NCI-H2029 treated with DMSO at 0.1 percent for 48 hours (cell line): ENCODE data around the gene GPR84.

Experiments used
- DNase-seq: peaks from one replicate; lab custom pipeline; 2025; lab: John Stamatoyannopoulos, UW

GPR84 gene

DNA sequence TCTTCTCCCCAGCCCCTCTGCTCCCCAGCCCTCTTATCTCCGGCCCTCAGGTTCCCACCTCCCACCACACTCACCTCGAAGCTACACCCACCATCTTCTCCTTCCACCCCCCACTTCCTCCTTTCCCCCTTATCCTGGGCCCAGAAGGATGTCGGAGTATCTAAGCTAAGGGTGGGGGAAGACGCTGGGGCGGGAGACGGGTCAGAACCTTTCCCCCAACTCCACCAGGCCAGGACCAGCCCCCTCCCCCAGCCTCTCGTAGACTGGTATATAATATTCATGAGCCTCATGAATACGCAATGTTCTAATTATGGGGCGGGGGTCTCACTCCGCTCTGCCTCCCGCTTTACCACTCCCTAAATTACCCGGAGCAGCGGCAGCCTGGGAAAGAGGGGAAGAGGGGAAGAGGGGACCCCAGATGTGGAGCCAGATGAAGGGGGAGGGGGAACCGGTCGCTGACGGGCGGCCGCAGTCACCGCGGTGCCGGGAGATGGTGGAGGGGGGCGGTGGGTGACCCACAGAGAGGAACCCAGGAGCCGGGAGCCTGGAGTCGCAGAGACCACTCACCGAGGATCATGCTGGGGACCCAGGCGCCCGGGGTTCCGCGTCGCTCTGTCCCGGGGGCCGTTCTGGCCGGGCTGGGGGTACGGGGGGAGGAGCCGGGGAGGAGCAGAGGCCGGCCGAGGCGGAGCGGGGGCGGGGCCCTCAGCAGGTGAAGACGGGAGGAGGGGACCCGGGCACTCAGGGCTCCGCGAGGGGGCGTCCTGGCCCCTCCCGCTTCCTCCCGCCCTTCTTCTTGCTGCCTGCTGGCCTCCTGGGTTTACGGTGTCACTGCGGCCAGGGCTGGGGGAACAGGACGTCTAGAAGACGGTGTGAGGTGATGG, 26.6 kb upstream of the GPR84 start:
- no peak for DNase-seq

DNA sequence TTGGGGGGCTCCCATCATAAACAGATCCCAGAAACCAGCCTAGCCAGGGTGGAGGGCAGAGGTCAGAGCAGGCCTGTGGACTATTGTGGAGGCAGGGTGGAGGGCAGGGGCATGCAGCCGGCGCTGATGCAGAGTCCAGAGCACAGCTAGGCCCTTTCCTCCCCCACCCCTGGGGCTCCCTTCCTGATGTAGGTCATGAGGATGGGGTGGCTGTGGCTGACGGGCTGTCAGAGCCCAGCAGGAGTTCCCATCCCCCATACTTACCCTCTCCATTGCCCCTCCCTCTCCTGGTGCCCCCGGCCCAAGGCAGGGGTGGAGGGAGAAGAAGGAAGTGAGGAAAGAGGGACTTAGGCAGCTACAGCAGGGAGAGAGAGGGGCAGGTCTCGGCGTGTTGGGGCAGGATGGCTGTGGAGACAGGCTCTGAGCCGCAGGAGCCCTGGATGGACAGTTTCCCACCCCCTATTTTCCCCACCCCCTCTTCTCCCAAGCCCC, 25.9 kb upstream of the GPR84 start:
- no peak for DNase-seq

DNA sequence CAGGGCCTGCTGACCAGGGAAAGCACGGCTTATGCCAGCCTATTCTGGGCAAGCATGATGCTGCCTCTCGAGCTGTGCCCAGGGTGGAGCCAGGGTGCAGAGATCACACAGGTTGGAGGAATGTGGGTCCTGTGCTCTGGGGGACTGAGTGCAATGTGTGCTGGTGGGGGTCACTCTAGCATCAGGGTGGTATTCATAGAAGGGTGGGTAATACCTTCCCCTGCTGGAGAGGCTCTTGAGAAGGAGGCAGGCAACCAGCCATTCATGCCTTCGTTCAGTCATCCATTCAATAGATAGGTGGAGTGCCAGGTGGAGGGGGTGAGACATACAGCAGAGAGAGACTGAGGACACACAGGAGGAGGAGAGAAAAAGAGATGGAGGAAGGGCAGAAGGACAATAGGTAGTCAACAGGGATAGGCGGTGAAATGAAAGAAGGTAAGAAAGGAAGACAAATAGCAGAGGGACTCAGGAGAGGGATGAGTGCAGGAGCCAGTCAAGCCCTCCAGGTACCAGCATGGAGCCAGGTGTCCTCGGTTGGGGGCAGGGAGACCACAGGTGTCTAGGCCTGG, 25.4 kb upstream of the GPR84 start:
- no peak for DNase-seq

DNA sequence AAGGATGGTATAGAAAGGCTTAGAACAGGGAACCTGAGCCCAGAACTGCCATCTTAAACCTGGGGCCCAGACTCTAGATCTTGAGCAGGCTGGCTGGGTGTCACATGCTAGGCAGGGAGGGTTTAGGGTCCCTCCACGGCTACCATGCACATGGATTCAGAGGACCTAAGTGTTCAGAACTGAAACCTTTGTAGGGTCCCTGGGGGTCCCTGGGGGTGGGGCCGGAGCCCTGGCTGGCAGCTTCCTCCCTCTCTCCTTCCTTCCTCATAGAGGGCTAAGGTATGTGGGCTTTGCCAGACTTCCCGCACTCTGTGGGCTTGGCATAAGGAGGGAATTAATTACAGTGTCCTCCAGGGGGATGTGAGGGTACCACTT, 24.8 kb upstream of the GPR84 start:
- no peak for DNase-seq

DNA sequence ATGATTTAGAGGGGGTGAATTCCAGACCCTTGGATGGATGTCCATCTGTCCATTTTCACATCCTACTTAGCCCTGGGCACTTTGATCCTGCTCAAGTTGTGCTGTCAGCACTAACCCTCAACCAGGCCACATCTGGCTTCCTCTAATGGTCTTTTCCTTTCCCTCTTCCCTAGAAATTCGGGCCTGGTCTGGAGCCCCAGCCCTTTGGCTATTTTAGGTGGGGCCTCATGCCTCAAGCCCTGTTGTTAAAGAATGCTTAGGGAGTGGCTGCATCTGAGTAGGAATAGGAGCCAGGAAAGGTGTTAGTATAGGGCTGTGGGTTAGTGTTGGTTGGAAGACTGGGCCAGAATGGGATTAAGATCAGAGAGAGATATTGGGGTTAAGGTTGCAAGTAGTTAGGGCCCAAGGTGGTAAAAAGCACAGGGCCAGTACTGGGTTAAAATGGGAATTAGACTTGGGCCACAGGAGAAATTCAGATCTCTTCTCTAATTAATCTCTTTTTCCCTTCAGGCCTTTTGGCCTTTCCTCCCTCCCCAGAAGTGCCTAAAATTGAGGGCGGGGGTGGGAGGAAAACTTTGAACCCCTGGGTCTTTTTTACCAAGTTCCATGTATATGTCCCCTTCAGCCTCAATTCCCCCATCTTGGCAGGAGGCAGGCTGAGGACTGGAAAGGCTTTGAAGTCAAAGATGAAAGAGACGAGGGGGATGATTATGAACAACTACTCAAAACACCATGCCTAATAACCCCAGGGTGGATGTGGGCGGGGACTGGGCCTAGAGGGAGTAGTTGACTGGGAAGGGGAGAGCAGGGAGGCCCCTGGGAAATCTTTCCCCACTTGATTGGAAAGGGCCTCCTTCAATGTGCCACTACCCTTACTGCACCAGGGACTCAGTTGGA, 24.2 kb upstream of the GPR84 start:
- DNase-seq = no peak

DNA sequence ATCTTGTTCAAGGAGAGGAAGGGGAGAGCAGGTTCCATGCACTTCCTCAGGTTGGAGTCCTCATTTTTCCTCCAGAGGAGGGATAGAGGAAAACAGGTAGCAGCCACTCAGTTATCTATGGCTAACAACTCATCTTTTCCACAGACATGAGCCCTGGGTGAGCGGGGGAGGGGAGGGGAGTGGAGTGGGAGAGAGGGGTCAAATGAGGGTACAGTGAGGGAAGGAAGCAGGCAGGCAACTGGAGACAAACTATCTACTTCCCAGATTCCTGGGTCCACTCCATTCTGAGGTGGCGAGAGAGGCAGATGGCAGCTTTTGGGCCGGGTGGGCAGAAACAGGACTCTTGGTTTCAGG, 22.8 kb upstream of the GPR84 start:
- no peak for DNase-seq

DNA sequence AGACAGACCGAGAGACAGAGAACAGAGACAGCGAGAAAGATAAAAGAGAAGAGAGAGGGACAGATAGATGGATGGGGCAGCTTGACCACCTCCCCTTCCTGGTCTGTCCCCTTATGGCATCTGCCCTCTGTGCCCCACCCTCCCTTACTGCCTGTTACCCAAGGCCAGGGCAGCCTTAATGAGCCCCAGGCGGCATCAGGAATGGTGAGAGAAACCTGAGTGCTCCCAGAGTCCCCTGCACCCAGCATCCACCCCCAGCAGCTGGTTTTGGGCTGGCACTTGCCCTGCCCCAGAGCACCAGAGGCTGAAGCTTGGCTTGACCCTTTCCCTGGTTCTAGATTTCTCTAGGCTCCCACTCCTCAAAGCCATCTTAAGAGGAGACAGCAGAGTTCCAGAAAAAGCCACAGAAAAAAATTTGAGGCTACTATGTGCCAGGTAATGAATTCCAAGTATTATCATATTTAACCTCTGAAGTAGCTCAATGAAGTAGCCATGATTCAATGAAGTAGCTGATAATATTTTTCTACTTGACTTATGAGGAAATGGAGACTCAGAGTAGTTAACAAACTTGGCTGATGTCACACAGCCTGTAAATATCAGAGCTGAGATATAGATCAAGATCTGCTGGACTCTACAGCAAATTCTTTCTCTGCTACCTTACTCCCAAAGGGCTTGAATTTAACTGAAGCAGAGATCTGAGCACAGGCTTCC, 22.3 kb upstream of the GPR84 start:
- DNase-seq = no peak

DNA sequence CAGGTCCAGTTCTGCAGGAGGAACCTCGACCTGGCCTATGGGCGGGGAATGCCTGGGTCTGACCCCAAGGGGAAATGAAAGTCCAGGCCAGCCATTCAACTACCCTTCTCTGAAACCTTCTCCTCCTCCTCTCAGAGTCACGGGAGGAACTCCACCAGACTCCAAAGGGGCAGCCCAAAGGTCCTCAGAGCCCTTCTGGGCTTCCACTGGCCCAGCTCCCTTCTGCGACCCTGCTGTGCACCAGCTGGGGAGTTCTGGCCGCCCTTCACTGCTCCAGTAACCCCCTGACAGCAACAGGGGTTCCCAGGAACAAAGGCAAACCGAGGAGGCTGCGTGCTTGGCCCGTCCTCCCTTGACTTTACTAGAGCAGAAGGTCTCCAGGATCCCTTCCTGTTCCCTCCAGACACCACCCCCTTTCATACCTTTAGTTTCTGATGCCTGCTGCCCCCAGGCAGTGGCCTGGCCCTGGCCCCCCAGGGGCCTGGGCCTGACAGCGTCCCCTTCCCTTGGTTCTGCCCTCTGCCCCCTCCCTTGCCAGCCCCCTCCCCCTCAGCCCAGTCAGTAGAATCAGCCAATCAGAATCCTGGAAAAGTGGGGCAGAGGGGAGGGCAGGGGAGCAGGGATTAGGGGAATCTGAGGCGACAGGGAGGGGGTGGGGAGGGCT, 21.1 kb upstream of the GPR84 start:
- DNase-seq = no peak

DNA sequence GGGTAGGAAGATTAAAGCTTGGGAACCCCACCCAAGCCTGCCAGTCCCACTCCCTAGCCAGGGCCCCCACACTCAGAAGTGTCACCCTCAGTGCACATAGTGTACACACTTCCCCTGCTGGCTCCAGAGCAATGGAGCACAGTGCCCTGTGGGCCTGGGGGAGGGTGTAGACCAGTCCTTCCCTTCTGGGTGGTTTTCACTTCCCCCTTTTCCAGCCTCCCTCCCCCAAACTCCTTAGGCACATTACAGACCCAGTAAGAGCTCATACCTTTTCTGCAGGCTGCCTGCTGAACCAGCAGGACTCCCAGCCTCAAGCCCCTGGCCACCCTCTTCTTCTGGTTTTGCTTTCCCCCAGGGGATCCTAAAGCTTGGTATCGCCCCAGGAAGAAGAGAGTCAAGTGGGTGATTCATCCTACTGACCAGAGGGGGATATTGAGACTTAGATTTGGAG, 20.3 kb upstream of the GPR84 start, which contains the start of gene ZNF385A:
Gene ZNF385A (minus strand): TSS at position 143 of the 451 bp plus-strand sequence. CDS start 219 bp downstream, outside the sequence.
- DNase-seq = no peak

DNA sequence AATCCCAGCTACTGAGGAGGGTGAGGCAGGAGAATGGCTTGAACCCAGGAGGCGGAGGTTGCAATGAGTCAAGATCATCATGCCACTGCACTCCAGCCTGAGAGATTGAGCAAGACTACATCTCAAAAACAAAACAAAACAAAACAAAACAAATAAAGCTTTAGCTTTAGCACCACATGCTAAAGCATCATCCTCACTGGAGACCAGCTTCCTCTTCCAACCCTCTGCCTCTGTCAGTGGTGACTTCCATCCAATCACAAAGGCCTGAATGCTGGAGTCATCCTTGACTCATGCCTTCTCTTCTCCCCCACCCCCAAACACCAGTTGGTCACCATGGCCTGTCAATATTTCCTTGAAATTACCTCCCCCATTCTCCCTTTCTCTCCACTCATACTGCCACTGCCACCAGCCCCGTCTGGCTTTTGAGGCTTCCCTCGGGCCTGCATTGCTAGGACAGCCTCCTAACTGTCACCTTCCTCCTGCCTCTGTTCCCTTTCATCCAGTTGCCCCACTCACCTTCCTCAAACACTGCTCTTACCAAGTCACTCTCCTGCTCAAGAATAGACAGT, 18.8 kb upstream of the GPR84 start:
- DNase-seq = no peak

DNA sequence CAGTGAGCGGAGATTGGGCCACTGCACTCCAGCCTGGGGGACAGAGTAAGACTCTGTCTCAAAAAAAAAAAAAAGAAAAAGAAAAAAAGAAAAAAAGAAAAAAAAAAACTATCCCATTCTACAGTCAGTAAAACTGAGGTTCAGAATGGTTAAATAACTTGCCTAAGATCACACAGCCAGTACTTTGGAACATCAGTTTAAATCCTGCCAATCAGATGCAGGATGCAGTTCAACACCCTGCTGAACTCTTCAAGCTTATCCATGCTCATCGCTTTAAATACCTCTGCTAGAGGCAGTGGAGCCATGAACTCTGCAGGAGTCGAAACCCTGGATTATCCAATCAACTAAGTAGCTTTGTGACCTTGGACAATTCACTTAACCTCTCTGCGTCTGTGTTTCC, 16.9 kb upstream of the GPR84 start:
- DNase-seq = no peak

DNA sequence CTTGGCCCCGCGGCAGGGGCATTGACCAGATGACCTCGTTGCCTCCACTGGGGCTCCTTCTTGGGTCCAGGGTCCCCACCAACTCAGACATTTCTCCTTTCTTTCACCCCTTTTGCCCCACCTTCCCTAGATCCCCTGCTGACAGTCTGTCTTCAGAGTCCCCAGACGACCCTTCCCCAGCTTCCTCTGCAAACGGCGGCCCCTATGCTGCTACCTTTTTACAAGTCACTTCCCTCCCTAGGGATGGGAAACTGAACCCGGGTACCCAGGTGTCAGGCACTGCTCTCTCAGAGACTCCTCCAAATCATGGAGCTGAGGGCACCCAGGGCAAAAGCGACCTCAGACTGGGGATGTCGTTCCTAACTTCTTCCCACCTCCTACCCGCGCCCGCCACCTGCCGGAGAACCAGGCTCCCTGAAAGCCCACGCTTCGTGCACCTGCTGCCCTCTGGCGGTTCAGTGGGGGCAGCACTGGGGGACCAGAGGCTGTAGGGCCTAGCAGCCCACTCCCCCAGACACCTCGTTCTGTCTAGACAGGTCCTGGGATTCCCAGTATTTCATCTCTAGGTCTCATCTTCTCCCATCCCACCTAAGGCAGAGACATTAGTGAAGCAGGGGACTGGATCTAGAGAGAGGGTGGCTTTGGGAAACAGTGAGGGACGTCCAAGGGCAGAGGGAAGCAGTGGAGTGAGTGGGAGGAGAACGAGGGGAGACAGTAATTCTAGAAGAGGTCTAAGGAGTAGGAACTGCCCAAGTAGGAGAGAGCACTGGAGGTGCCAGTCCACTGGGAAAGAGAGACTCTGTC, 15.3 kb upstream of the GPR84 start:
- DNase-seq = peak; percentile 81

DNA sequence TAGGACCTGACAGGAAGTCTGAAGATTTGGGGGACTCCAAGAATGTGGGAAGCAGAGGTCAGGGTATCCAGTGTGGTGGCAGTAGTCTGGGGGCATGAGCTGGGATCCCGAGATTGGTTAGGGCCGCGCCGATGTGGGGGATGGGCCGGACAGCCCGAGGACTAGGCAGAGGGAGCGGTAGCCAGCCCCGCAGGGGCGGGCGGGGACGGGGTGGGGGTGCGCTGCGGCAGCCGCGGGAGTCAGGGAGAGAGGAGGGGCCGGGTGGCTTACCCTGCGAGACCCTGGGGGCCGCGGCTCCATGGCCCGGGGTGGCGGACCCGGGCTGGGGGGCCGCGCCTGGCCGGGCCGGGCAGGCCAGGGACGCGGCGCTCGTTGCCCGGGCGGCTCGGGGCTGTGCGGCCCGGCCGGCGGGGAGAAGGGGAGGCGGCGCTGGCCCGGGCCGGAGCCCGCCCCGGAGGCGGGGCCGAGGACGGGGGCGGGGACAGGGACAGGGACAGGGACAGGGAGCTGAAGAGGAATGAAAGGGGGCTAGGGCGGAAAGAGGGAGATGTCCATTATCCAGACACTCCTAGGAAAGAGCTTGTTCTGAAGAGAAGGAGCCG, 14.6 kb upstream of the GPR84 start:
- peak; percentile 52 for DNase-seq

DNA sequence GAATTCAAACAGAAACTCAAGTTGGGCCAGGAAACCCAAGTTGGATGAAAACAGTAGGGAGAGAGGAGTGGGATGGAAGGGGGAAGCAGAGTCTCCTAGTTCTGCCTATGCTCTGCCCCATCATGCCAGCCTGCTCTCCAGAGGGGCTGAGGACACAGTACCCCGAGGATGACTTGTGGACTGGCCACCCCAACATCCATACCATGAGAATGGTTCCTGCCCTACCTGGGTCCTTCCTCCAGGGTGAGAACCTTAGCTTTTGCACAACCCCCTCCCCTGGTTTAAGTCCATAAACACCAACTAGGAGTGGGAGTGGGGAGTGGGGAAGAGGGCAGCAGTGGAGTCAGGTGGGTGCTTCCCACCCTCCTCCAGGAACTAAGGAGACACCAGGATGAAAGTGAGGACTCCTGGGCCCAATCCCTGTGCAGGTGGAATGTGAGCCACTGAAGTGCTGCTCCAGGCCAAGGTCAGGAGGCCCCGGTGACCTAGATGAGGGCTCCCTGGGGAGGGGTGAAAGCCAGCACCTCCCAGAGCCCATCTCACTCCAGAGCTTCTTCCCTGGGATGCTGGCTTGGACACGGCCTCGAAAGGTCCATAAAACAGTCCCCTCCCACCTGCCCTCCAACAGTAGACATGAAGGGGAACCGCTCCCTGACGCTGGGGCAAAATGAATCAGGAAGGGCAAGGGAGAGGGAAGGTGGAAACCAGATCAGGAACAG, 13.7 kb upstream of the GPR84 start:
- DNase-seq = no peak

DNA sequence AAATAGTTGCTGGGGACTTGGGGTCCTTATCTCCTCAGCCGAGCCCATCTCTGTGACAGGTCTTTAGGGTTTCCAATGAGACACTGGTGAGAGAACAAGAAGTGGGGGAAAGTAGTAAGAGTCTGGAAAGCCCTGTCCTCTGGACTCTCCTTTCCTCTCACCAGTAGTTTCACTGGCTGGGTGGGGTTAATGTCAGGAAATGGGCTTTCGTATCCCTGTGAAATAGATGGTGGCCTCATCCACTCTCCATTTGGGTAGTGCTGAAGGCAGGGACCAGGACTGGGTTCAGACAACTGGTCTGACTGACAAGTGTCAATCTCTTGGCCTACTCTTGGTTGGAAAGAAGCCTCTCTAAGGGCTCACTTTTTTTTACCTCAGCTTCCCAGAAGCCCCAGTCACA, 12.7 kb upstream of the GPR84 start:
- DNase-seq = no peak

DNA sequence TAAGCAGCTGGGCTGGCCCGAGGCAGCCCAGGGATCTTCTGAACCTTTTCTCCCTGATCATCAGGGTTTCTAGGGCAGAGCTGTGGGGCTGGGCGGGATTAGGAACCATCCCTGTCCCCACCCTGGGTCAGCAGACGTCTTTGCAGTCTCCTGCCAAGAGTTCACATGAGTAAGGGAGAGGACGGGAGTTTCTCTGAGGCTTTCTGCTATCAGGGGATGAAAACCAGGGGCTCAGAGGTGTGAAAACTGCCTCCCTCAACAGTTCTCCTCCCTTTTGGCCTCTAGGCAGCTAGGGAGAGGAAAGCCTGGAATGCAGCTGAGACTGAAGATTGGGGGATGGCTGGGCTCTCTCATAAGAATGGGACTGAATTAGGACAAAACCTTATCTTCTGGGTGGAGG, 12.3 kb upstream of the GPR84 start:
- DNase-seq = no peak

DNA sequence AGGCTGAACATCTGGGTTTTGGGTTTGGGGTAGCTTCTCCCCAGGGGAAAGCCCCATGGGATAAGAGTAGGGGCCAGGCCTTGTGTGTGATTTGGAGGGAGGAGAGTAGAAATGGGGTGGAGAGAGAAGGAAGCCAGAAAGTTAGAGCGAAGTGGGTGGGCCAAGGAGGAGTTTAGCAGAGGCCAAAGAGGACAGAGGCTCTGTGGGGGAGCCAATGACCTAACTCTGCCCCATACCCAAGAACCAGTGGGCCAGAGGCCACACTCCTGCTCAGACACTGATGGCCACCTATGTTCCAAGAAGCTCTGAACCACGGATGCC, 10.9 kb upstream of the GPR84 start:
- no peak for DNase-seq

DNA sequence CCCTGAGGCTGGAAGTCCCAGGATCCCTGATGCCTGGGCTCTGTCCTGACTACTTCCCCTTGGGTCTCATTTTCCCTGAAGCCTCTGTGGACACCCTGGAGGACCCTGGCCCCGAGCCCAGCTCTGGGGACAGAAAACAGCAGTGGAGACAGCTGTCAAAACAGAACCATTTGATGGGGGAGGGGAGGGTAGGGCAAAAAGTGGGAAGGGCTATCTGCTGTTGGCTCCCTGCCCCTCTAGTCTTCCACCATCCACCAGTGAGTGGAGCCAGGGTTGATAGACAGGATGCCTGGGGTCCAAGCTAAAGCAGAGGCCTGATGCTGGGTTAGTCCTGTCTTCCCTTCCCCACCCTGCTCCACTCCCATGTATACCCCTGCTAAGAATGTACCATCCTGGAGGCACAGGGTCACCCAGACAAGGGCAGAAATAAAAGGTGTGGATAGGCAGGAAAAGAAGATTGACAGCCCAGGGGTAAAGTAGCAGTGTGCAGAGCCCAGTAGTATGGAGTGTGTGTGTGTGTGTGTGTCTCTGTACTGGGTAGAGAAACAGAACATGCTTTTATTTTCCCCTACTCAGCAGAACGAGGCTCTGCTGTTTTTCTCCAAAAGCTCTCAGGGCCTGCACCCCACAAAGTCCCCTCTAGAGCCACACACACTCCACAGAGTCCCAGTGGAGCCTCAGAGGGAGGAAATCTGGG, 10.4 kb upstream of the GPR84 start:
- peak; percentile 90 for DNase-seq
